T1000 (cell line): ENCODE data around the gene IGDCC3.
"Not testable (repeated sequence)": the region's sequence is repeated elsewhere in the genome, so short reads cannot be mapped to it uniquely, and the experiment has no call there.

Source experiments
- DNase-seq: peaks from one replicate; lab custom pipeline; 2025; ENCODE audit warnings: mixed read lengths; lab: John Stamatoyannopoulos, UW

The IGDCC3 gene

GRCh38 chr15:65406424-65407000 is 28.7 kb upstream of the IGDCC3 start:
- no peak for DNase-seq

- no peak for DNase-seq
These were observed 28.1 kb upstream of the IGDCC3 start for GRCh38 chr15:65405791-65406423.

- no peak for DNase-seq
These were observed 26.5 kb upstream of the IGDCC3 start for GRCh38 chr15:65404186-65404872.

- DNase-seq: no peak
These were observed 25.2 kb upstream of the IGDCC3 start for GRCh38 chr15:65402961-65403360.

GRCh38 chr15:65401611-65402240 is 23.9 kb upstream of the IGDCC3 start:
- DNase-seq: no peak

GRCh38 chr15:65400760-65401610 is 23.2 kb upstream of the IGDCC3 start:
- peak; percentile 31 for DNase-seq

GRCh38 chr15:65399997-65400396 is 22.2 kb upstream of the IGDCC3 start:
- DNase-seq: no peak

- no peak for DNase-seq
These were observed 21.4 kb upstream of the IGDCC3 start for GRCh38 chr15:65399001-65399706.

- DNase-seq: not testable (repeated sequence)
These were observed 20.7 kb upstream of the IGDCC3 start for GRCh38 chr15:65398486-65398885.

GRCh38 chr15:65396965-65397317 is 19.1 kb upstream of the IGDCC3 start:
- no peak for DNase-seq

- DNase-seq: no peak
These were observed 18.6 kb upstream of the IGDCC3 start for GRCh38 chr15:65396283-65396964.

- DNase-seq: no peak
These were observed 17.9 kb upstream of the IGDCC3 start for GRCh38 chr15:65395567-65396202.

GRCh38 chr15:65394936-65395335 is 17.1 kb upstream of the IGDCC3 start:
- DNase-seq: no peak

- DNase-seq: no peak
These were observed 16.5 kb upstream of the IGDCC3 start for GRCh38 chr15:65394280-65394789.

GRCh38 chr15:65393557-65393956 is 15.8 kb upstream of the IGDCC3 start:
- no peak for DNase-seq

GRCh38 chr15:65393091-65393490 is 15.3 kb upstream of the IGDCC3 start:
- DNase-seq: no peak

GRCh38 chr15:65392368-65392767 is 14.6 kb upstream of the IGDCC3 start:
- no peak for DNase-seq

GRCh38 chr15:65391732-65392131 is 13.9 kb upstream of the IGDCC3 start:
- no peak for DNase-seq

- no peak for DNase-seq
These were observed 12.6 kb upstream of the IGDCC3 start for GRCh38 chr15:65390447-65390846.

- no peak for DNase-seq
These were observed 11.4 kb upstream of the IGDCC3 start for GRCh38 chr15:65389226-65389625.
